Spleen (tissue), 7 donors: Measurements from ENCODE around the gene NSUN3.

ENCODE experiments used
- POLR2A ChIP-seq, 3 donors: fragments of 450-650 bp; IDR thresholded peaks; one replicate each; pipeline ENCODE4 v1.5.1; 2017; ENCODE audit warnings: antibody characterized with exemption in 3 of 3, mild to moderate bottlenecking in 1 of 3
- POLR2AphosphoS5 ChIP-seq, 3 donors: sonication (generic); formaldehyde crosslinking; IDR thresholded peaks; one replicate each; pipeline ENCODE4 v1.5.1; 2017; ENCODE audit warnings: antibody characterized with exemption in 3 of 3
- TF ChIP-seq, protein P1 (sequence below), 11 experiments: fragments of 200-600 bp in 7 of 11; fragments of 450-650 bp in 4 of 11; sonication (generic) in 4 of 11; IDR thresholded peaks in 8 of 11; conservative IDR thresholded peaks in 3 of 11; 1 replicate in 7 of 11; 2 replicates in 4 of 11; pipeline versions ENCODE4 v1.4.0 to v1.8.0; 2016 to 2021; ENCODE audit warnings: antibody characterized with exemption in 11 of 11, inconsistent platforms in 4 of 11, mild to moderate bottlenecking in 1 of 11
- donor health status: DM: no; HTN: no; CAD: no; lungs with moderate emphysema.
- donor health status: DM: no; HTN: no; CAD: no.
- donor health status: DM: no; HTN: no; CAD: no.

DNA sequence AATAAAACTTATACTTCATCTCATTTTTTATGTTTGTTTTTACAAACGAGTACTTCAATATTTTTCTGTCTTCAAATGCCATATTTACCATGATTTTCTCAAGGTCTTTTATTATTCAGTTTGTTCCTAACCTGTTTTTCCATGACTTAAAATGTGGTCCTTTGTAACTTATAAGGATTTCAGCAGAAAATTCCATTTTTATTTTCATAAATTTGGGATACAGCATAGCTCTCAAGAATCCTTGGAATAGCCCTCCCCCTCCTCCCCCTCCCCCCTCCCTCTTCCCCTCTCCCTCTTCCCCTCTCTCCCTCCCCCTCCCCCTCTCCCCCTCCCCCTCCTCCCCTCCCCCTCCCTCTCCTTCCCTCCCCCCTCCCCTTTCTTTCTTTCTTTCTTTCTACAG is 19.6 kb upstream of the NSUN3 start:
- TF ChIP-seq, protein P1, sequence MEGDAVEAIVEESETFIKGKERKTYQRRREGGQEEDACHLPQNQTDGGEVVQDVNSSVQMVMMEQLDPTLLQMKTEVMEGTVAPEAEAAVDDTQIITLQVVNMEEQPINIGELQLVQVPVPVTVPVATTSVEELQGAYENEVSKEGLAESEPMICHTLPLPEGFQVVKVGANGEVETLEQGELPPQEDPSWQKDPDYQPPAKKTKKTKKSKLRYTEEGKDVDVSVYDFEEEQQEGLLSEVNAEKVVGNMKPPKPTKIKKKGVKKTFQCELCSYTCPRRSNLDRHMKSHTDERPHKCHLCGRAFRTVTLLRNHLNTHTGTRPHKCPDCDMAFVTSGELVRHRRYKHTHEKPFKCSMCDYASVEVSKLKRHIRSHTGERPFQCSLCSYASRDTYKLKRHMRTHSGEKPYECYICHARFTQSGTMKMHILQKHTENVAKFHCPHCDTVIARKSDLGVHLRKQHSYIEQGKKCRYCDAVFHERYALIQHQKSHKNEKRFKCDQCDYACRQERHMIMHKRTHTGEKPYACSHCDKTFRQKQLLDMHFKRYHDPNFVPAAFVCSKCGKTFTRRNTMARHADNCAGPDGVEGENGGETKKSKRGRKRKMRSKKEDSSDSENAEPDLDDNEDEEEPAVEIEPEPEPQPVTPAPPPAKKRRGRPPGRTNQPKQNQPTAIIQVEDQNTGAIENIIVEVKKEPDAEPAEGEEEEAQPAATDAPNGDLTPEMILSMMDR (IDR thresholded peaks at IDR 0.05 in 8 of 11, conservative IDR thresholded peaks at IDR 0.05 in 3 of 11) = no peak
- no peak for TF ChIP-seq POLR2A (IDR thresholded peaks at IDR 0.05)
- no peak for TF ChIP-seq POLR2AphosphoS5 (IDR thresholded peaks at IDR 0.05)
